ENCODE results near the gene TENM4. TPM values are rescaled to one million over a fixed set of nuclear protein-coding genes. Genes with fewer than 3 reads are reported as not detected.

Gene TENM4
- total and polyA plus RNA-seq, 2 of the 13 experiments (the other 11 are each of a cell fraction or from before 2014, with no cell fraction given) = not detected

GRCh38 chr11:78657441-78657840 is 783.4 kb downstream of the TENM4 start (continued):
- TF ChIP-seq TEF (CRISPR knock-in tag; IDR thresholded peaks at IDR 0.05) = no peak

GRCh38 chr11:78656984-78657383 is 783.8 kb downstream of the TENM4 start:
- TF ChIP-seq DNMT1 (CRISPR knock-in tag; IDR thresholded peaks at IDR 0.05) = no peak
- TF ChIP-seq ZNF709 (CRISPR knock-in tag; IDR thresholded peaks at IDR 0.05) = no peak
- no peak for TF ChIP-seq TCF12 (IDR thresholded peaks at IDR 0.05)
- TF ChIP-seq TCF12 (CRISPR knock-in tag; IDR thresholded peaks at IDR 0.05) = no peak
- no peak for TF ChIP-seq HDAC6 (IDR thresholded peaks at IDR 0.05; ENCODE audit: low read depth, low read length)
- TF ChIP-seq ZFY (CRISPR knock-in tag; IDR thresholded peaks at IDR 0.05) = no peak
- TF ChIP-seq SMAD1 (CRISPR knock-in tag; IDR thresholded peaks at IDR 0.05; ENCODE audit: borderline replicate concordance, low read depth) = no peak
- TF ChIP-seq REPIN1 (CRISPR knock-in tag; IDR thresholded peaks at IDR 0.05; ENCODE audit: borderline replicate concordance, low read depth) = no peak
- POLR2A ChIA-PET = no interaction called here
- FAIRE-seq (no peak), DNase-seq (ENCODE audit: low spot score) (no peak), ATAC-seq (no peak)
- H4K20me1 ChIP-seq (ENCODE audit: insufficient read depth, low read length) = no peaks in the 10 kb centered on the region
- no peaks in the 10 kb centered on the region for H3K36me3 ChIP-seq (replicated peaks in 1 of 2; ENCODE audit: control insufficient read depth in 1 of 2, insufficient read depth in 2 of 2, low read length in 2 of 2)
- H3K27ac ChIP-seq (ENCODE audit: extremely low read length, insufficient read depth, low read length) = no peak overlapping the region
- in situ Hi-C loops (cut with HindIII; ENCODE audit: extremely low pct_ligation_motif_present, low pct_unique_long_range_greater_than_20kb) = no loop called here
- no peak overlapping the region for H3K9ac ChIP-seq (ENCODE audit: insufficient read depth, low read depth, low read length)
- intact Hi-C loops (cut with micrococcal nuclease; ENCODE audit: unreplicated experiment) = no loop called here
- CTCF ChIA-PET (ENCODE audit: low intra/inter-chr PET ratio, low total read pairs) = no interaction called here
- H3K27me3 ChIP-seq (ENCODE audit: control insufficient read depth in 1 of 2, insufficient read depth in 2 of 2, low read length in 2 of 2) = peaks cover 2 to 23% of the 10 kb centered on the region in 2 experiments; a peak in 3 of 5 replicates
- H3K4me2 ChIP-seq (ENCODE audit: low read depth, low read length) = no peak overlapping the region
- no TSS peak for BruUV-seq (replicated peaks)
- H3K79me2 ChIP-seq (ENCODE audit: insufficient read depth, low read length) = no peaks in the 10 kb centered on the region
- no peak overlapping the region for H2AFZ ChIP-seq (ENCODE audit: low read length)
- H3K4me3 ChIP-seq (replicated peaks in 1 of 3; ENCODE audit: insufficient read depth in 1 of 3, low read depth in 2 of 3, low read length in 3 of 3) = no peak overlapping the region
- H3K9me3 ChIP-seq (ENCODE audit: low read length) = no peaks in the 10 kb centered on the region
- H3K4me1 ChIP-seq (ENCODE audit: insufficient read depth, low read length) = no peaks in the 10 kb centered on the region
- 1% methylated on average over 6 of the region's 6 CpGs for WGBS (ENCODE audit: low lambda C conversion rate)

Data from HepG2 (cell line).